Measurements from ENCODE around the gene RNF130. TPM values are rescaled to one million over a fixed set of nuclear protein-coding genes. Genes with fewer than 3 reads are reported as not detected.

The RNF130 gene
- total RNA-seq, 1 experiment from 2014 or later, result 58.5 TPM

- Mint-ChIP-seq H3K27ac (no peak overlapping the region), H3K4me1 (no peaks in the 10 kb centered on the region), H3K36me3 (peaks cover 17% of the 10 kb centered on the region), H3K4me3 (no peak overlapping the region), H3K27me3 (ENCODE audit: low read depth) (no peaks in the 10 kb centered on the region), H3K9me3 (peaks cover 7% of the 10 kb centered on the region; the same call in 1 of the 2 replicates)
- DNase-seq (ENCODE audit: low spot score), result no peak
- POLR2A ChIA-PET, result no interaction called here
- TF ChIP-seq ZNF138 (CRISPR knock-in tag; conservative IDR thresholded peaks at IDR 0.05) (no peak), JAZF1 (CRISPR knock-in tag; IDR thresholded peaks at IDR 0.05) (no peak), ZMAT4 (CRISPR knock-in tag; IDR thresholded peaks at IDR 0.05) (no peak), FOXP4 (CRISPR knock-in tag; IDR thresholded peaks at IDR 0.05) (no peak), ZNF281 (CRISPR knock-in tag; IDR thresholded peaks at IDR 0.05) (no peak), GABPB1 (CRISPR knock-in tag; IDR thresholded peaks at IDR 0.05) (no peak), FOXP1 (CRISPR knock-in tag; IDR thresholded peaks at IDR 0.05; ENCODE audit: borderline replicate concordance) (no peak), NR2C2 (CRISPR knock-in tag; IDR thresholded peaks at IDR 0.05) (no peak), ATF2 (CRISPR knock-in tag; IDR thresholded peaks at IDR 0.05; ENCODE audit: borderline replicate concordance, low read depth) (no peak), NR1H2 (CRISPR knock-in tag; IDR thresholded peaks at IDR 0.05) (no peak), ELF4 (CRISPR knock-in tag; IDR thresholded peaks at IDR 0.05; ENCODE audit: low read depth) (no peak), ZBTB21 (CRISPR knock-in tag; IDR thresholded peaks at IDR 0.05; ENCODE audit: borderline replicate concordance) (no peak), RORB (CRISPR knock-in tag; IDR thresholded peaks at IDR 0.05) (no peak), ATF3 (CRISPR knock-in tag; conservative IDR thresholded peaks at IDR 0.05) (no peak), STAT6 (CRISPR knock-in tag; conservative IDR thresholded peaks at IDR 0.05; ENCODE audit: low read depth) (no peak), ZNF396 (CRISPR knock-in tag; IDR thresholded peaks at IDR 0.05; ENCODE audit: borderline replicate concordance) (no peak)
- CTCF ChIA-PET, result interaction anchor here (1.8 kb wide), 1 partner anchor 21 kb away, joined by 3 read pairs; no protein-coding TSS in a partner anchor
- no peak for ATAC-seq
These were observed 117.1 kb downstream of the RNF130 start for GRCh38 chr5:179954434-179954833.

- H3K36me3 Mint-ChIP-seq, result peaks cover 17% of the 10 kb centered on the region
- peaks cover 7% of the 10 kb centered on the region; the same call in 1 of the 2 replicates for H3K9me3 Mint-ChIP-seq
- ChIA-PET POLR2A (no interaction called here), CTCF (interaction anchor here (1.8 kb wide), 1 partner anchor 21 kb away, joined by 3 read pairs; no protein-coding TSS in a partner anchor)
- no peak overlapping the region for H3K4me3 Mint-ChIP-seq
- no peak for DNase-seq (ENCODE audit: low spot score)
- no peaks in the 10 kb centered on the region for H3K4me1 Mint-ChIP-seq
- H3K27ac Mint-ChIP-seq, result no peak overlapping the region
- H3K27me3 Mint-ChIP-seq (ENCODE audit: low read depth), result no peaks in the 10 kb centered on the region
- ATAC-seq, result no peak
- TF ChIP-seq ZNF317 (CRISPR knock-in tag; IDR thresholded peaks at IDR 0.05; ENCODE audit: borderline replicate concordance, low read depth) (no peak), IRF2 (CRISPR knock-in tag; IDR thresholded peaks at IDR 0.05; ENCODE audit: borderline replicate concordance, low read depth) (no peak), ATF3 (CRISPR knock-in tag; conservative IDR thresholded peaks at IDR 0.05) (no peak), MLX (CRISPR knock-in tag; IDR thresholded peaks at IDR 0.05) (no peak), MAX (CRISPR knock-in tag; IDR thresholded peaks at IDR 0.05) (no peak), CREB1 (CRISPR knock-in tag; IDR thresholded peaks at IDR 0.05) (no peak), RORB (CRISPR knock-in tag; IDR thresholded peaks at IDR 0.05) (no peak)
These were observed 117.6 kb downstream of the RNF130 start for GRCh38 chr5:179953987-179954386.
